ENCODE measurements around the gene LBR.

DNA sequence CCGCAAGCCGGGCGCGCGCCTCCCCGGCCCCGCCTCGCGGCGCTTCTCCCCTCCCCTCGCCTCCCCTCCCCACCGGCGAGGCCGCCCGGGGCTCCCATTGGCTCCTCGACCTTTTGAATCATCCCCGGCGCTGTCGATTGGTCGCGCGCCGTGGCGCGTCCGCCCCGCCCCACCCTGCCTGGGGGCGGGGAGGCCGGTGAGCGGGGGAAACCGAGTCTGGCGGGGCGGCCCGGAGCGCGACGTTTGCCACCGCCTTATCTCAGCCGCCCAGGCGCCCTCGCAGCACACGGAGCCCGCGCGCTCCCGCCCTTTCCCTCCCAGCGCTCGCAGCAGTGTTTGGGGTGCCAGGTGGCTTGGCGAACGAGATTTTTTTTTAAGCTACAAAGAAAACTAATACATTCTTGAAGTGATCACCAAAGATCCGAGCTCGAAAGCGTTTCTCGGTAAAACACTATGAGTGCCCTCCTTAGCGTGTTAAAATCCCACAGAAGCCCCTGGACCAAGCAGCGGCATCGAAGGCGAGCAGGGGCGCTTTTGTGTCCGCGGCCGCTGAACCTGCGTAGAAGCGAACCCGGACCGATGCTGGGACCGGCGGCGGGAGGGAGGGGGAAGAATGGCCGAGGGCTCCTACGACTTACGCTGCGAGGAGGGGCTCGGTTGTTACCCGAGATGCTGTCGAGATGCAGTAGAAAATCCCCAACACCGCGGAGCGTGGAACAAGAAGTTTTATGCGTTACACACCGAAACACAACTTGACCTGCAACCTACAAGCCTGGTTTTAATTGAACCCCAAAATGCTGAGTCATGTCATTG lies 436 bp upstream of the LBR start:
- no peak for TF ChIP-seq EZH2 (IDR thresholded peaks at IDR 0.05; ENCODE audit: borderline replicate concordance, low read length)
- TF ChIP-seq CTCF (conservative IDR thresholded peaks at IDR 0.05 in 1 of 2, IDR thresholded peaks at IDR 0.05 in 1 of 2; ENCODE audit: extremely low read depth in 1 of 2, insufficient read depth in 1 of 2, low read depth in 1 of 2, low read length in 2 of 2), result no peak

Measured in mammary epithelial cell (primary cell).